Measurements from ENCODE around the gene LONRF2. TPM values are rescaled to one million over a fixed set of nuclear protein-coding genes. Genes with fewer than 3 reads are reported as not detected.

LONRF2 gene
- total RNA-seq, 1 experiment from 2014 or later, result 0.33 TPM

DNA sequence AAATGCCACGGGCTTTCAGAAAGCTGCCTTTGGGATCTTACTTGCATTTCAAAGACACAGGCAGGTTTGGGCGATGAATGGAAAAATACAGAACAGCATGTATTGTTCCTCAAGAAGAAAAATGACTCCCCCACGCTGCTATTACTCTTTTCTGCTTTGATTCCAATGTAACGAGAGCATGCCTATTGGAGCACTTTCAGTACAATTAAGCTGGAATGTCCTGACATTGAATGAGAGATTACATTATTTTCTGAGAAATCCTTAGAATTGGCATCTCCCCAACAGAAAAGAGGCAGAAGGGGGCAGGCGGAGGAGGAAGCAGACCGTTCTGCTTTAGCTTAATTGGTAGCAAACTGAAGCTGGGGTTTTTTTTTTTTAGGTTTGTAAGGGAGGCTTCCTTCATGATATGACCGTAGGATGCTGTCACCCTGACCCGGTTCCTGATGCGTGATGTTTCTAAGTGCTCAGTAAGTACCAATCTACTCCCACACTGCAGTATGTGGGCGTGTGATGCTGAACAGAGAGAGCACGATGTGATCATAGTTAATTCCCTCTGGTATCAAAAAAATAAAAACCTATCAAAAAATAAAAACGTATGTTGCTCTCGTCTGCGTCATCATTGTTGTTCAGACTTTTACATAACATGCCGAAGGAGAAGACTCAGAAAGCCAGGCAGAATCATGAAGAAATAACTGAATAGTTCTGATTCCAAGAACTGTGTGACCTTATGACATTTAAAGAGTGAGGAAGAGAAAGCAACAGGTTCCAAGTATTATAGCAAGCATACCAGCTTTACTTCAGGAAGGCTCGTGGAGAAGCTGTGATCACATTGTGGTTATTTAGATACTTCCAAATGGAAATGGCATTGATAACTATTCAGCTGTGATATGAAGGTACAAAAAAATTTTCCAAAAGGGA is 40.5 kb downstream of the LONRF2 start:
- DNase-seq (ENCODE audit: low spot score) (no peak), ATAC-seq (no peak)
- Mint-ChIP-seq H3K9me3 (no peaks in the 10 kb centered on the region), H3K27ac (no peak overlapping the region), H3K36me3 (no peaks in the 10 kb centered on the region), H3K4me3 (peak overlapping the region; percentile 10), H3K27me3 (ENCODE audit: low read depth) (no peaks in the 10 kb centered on the region), H3K4me1 (peaks cover 48% of the 10 kb centered on the region)
- CTCF ChIA-PET, result interaction anchor here (1.0 to 4.2 kb wide), 3 partner anchors 19 to 141 kb away, joined by 3 to 24 read pairs (median 3); no protein-coding TSS in a partner anchor
- TF ChIP-seq, protein P1, sequence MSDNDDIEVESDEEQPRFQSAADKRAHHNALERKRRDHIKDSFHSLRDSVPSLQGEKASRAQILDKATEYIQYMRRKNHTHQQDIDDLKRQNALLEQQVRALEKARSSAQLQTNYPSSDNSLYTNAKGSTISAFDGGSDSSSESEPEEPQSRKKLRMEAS (CRISPR knock-in tag; IDR thresholded peaks at IDR 0.05), result no peak
- TF ChIP-seq MLX (CRISPR knock-in tag; IDR thresholded peaks at IDR 0.05), result no peak
- TF ChIP-seq, protein P2, sequence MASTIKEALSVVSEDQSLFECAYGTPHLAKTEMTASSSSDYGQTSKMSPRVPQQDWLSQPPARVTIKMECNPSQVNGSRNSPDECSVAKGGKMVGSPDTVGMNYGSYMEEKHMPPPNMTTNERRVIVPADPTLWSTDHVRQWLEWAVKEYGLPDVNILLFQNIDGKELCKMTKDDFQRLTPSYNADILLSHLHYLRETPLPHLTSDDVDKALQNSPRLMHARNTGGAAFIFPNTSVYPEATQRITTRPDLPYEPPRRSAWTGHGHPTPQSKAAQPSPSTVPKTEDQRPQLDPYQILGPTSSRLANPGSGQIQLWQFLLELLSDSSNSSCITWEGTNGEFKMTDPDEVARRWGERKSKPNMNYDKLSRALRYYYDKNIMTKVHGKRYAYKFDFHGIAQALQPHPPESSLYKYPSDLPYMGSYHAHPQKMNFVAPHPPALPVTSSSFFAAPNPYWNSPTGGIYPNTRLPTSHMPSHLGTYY (CRISPR knock-in tag; IDR thresholded peaks at IDR 0.05), result no peak
- TF ChIP-seq MXD4 (CRISPR knock-in tag; IDR thresholded peaks at IDR 0.05; ENCODE audit: borderline replicate concordance), result no peak
- no peak for TF ChIP-seq ZNF416 (CRISPR knock-in tag; IDR thresholded peaks at IDR 0.05)
- TF ChIP-seq ZNF423 (CRISPR knock-in tag; IDR thresholded peaks at IDR 0.05), result no peak
- TF ChIP-seq TEAD1 (CRISPR knock-in tag; IDR thresholded peaks at IDR 0.05), result no peak
- no peak for TF ChIP-seq ESRRA (CRISPR knock-in tag; IDR thresholded peaks at IDR 0.05; ENCODE audit: borderline replicate concordance)
- no peak for TF ChIP-seq ARID4B (CRISPR knock-in tag; IDR thresholded peaks at IDR 0.05; ENCODE audit: borderline replicate concordance)
- TF ChIP-seq ZNF671 (CRISPR knock-in tag; IDR thresholded peaks at IDR 0.05), result no peak
- TF ChIP-seq NFE2L1 (CRISPR knock-in tag; IDR thresholded peaks at IDR 0.05), result no peak
- no peak for TF ChIP-seq ZNF121 (CRISPR knock-in tag; IDR thresholded peaks at IDR 0.05)
- no peak for TF ChIP-seq ETV6 (CRISPR knock-in tag; IDR thresholded peaks at IDR 0.05)
- TF ChIP-seq ZNF219 (CRISPR knock-in tag; IDR thresholded peaks at IDR 0.05; ENCODE audit: borderline replicate concordance), result no peak
- POLR2A ChIA-PET, result interaction anchor here (0.6 kb wide), 1 partner anchor 886 kb away, joined by 3 read pairs; no protein-coding TSS in a partner anchor

GRCh38 chr2:100279586-100280534 is 42.4 kb downstream of the LONRF2 start:
- ATAC-seq (no peak), DNase-seq (ENCODE audit: low spot score) (no peak)
- Mint-ChIP-seq H3K27me3 (ENCODE audit: low read depth) (no peaks in the 10 kb centered on the region), H3K9me3 (no peaks in the 10 kb centered on the region), H3K36me3 (no peaks in the 10 kb centered on the region), H3K27ac (no peak overlapping the region), H3K4me1 (peaks cover 30% of the 10 kb centered on the region), H3K4me3 (no peak overlapping the region)
- TF ChIP-seq TEAD4 (CRISPR knock-in tag; IDR thresholded peaks at IDR 0.05) (no peak), GABPB1 (CRISPR knock-in tag; IDR thresholded peaks at IDR 0.05) (no peak), ZNF396 (CRISPR knock-in tag; IDR thresholded peaks at IDR 0.05; ENCODE audit: borderline replicate concordance) (no peak), FOXP1 (CRISPR knock-in tag; IDR thresholded peaks at IDR 0.05; ENCODE audit: borderline replicate concordance) (no peak), ZNF138 (CRISPR knock-in tag; conservative IDR thresholded peaks at IDR 0.05) (no peak), IRF1 (CRISPR knock-in tag; IDR thresholded peaks at IDR 0.05) (no peak)
- ChIA-PET CTCF (interaction anchor here (4.2 kb wide), 1 partner anchor 17 kb away, joined by 24 read pairs; no protein-coding TSS in a partner anchor), POLR2A (no interaction called here)

Data from WTC11 (cell line).